ENCODE data around the gene FOXP1. TPM values are rescaled to one million over a fixed set of nuclear protein-coding genes. Genes with fewer than 3 reads are reported as not detected.

FOXP1 gene
- total RNA-seq, 1 donor, result 195 TPM

GRCh38 chr3:71486831-71487230 is 96.7 kb downstream of the FOXP1 start:
- TF ChIP-seq, protein P1, sequence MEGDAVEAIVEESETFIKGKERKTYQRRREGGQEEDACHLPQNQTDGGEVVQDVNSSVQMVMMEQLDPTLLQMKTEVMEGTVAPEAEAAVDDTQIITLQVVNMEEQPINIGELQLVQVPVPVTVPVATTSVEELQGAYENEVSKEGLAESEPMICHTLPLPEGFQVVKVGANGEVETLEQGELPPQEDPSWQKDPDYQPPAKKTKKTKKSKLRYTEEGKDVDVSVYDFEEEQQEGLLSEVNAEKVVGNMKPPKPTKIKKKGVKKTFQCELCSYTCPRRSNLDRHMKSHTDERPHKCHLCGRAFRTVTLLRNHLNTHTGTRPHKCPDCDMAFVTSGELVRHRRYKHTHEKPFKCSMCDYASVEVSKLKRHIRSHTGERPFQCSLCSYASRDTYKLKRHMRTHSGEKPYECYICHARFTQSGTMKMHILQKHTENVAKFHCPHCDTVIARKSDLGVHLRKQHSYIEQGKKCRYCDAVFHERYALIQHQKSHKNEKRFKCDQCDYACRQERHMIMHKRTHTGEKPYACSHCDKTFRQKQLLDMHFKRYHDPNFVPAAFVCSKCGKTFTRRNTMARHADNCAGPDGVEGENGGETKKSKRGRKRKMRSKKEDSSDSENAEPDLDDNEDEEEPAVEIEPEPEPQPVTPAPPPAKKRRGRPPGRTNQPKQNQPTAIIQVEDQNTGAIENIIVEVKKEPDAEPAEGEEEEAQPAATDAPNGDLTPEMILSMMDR (IDR thresholded peaks at IDR 0.05; ENCODE audit: extremely low read depth, low read depth, low read length), result no peak
- Histone ChIP-seq H3K27me3 (ENCODE audit: insufficient read depth, low read length) (no peaks in the 10 kb centered on the region), H3K4me3 (ENCODE audit: insufficient read depth, low read length) (no peak overlapping the region), H3K36me3 (ENCODE audit: insufficient read depth, low read length) (peaks cover 21% of the 10 kb centered on the region), H4K20me1 (ENCODE audit: insufficient read depth, low read length) (no peaks in the 10 kb centered on the region), H3K79me2 (ENCODE audit: insufficient read depth, low read length) (peaks cover 66% of the 10 kb centered on the region), H3K4me2 (ENCODE audit: insufficient read depth, low read length) (no peak overlapping the region), H3K27ac (ENCODE audit: low read depth, low read length) (no peak overlapping the region), H3K4me1 (ENCODE audit: insufficient read depth, low read length) (no peaks in the 10 kb centered on the region), H2AFZ (ENCODE audit: low read length) (no peak overlapping the region), H3K9me3 (ENCODE audit: low read depth, low read length) (no peaks in the 10 kb centered on the region)
- no peak for DNase-seq (ENCODE audit: insufficient read length, low spot score, missing footprints)

- Histone ChIP-seq H3K79me2 (ENCODE audit: insufficient read depth, low read length) (peaks cover 69% of the 10 kb centered on the region), H4K20me1 (ENCODE audit: insufficient read depth, low read length) (no peaks in the 10 kb centered on the region), H3K36me3 (ENCODE audit: insufficient read depth, low read length) (peaks cover 12% of the 10 kb centered on the region), H3K4me3 (ENCODE audit: insufficient read depth, low read length) (no peak overlapping the region), H2AFZ (ENCODE audit: low read length) (no peak overlapping the region), H3K9me3 (ENCODE audit: low read depth, low read length) (no peaks in the 10 kb centered on the region), H3K4me2 (ENCODE audit: insufficient read depth, low read length) (no peak overlapping the region), H3K27ac (ENCODE audit: low read depth, low read length) (no peak overlapping the region), H3K27me3 (ENCODE audit: insufficient read depth, low read length) (no peaks in the 10 kb centered on the region), H3K4me1 (ENCODE audit: insufficient read depth, low read length) (no peaks in the 10 kb centered on the region)
- TF ChIP-seq, protein P1 (IDR thresholded peaks at IDR 0.05; ENCODE audit: extremely low read depth, low read depth, low read length), result no peak
- no peak for DNase-seq (ENCODE audit: insufficient read length, low spot score, missing footprints)
Observed at GRCh38 chr3:71485896-71486295, 97.6 kb downstream of the FOXP1 start.

GRCh38 chr3:71484452-71484851 is 99.1 kb downstream of the FOXP1 start:
- no peak for DNase-seq (ENCODE audit: insufficient read length, low spot score, missing footprints)
- TF ChIP-seq, protein P1 (IDR thresholded peaks at IDR 0.05; ENCODE audit: extremely low read depth, low read depth, low read length), result no peak
- peaks cover 2% of the 10 kb centered on the region for H3K36me3 ChIP-seq (ENCODE audit: insufficient read depth, low read length)
- H3K27me3 ChIP-seq (ENCODE audit: insufficient read depth, low read length), result no peaks in the 10 kb centered on the region
- H3K27ac ChIP-seq (ENCODE audit: low read depth, low read length), result no peak overlapping the region
- no peak overlapping the region for H3K4me3 ChIP-seq (ENCODE audit: insufficient read depth, low read length)
- no peaks in the 10 kb centered on the region for H3K9me3 ChIP-seq (ENCODE audit: low read depth, low read length)
- H2AFZ ChIP-seq (ENCODE audit: low read length), result no peak overlapping the region
- H4K20me1 ChIP-seq (ENCODE audit: insufficient read depth, low read length), result peaks cover 3% of the 10 kb centered on the region
- peaks cover 76% of the 10 kb centered on the region for H3K79me2 ChIP-seq (ENCODE audit: insufficient read depth, low read length)
- no peak overlapping the region for H3K4me2 ChIP-seq (ENCODE audit: insufficient read depth, low read length)
- no peaks in the 10 kb centered on the region for H3K4me1 ChIP-seq (ENCODE audit: insufficient read depth, low read length)

DNA sequence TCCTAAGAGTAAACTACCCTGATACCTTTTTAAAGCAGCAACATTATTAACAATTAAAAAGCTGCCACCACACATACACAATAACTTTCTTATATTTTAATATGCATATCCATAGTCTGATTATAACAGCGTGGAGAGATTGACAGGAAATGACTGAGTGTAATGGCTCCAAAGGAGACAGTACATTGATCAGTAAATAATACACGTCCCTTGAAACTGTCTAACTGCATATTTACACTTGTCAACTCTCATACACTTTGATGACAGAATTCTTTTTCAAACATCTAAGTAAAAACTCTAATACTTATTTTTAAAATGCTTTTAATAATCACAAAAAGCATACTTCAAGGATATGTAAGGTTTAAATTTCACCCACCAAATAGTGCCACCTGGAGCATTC is 99.5 kb downstream of the FOXP1 start:
- Histone ChIP-seq H3K27me3 (ENCODE audit: insufficient read depth, low read length) (no peaks in the 10 kb centered on the region), H3K36me3 (ENCODE audit: insufficient read depth, low read length) (no peaks in the 10 kb centered on the region), H3K9me3 (ENCODE audit: low read depth, low read length) (no peaks in the 10 kb centered on the region), H3K4me2 (ENCODE audit: insufficient read depth, low read length) (no peak overlapping the region), H4K20me1 (ENCODE audit: insufficient read depth, low read length) (peaks cover 3% of the 10 kb centered on the region), H3K27ac (ENCODE audit: low read depth, low read length) (no peak overlapping the region), H3K4me3 (ENCODE audit: insufficient read depth, low read length) (no peak overlapping the region), H3K4me1 (ENCODE audit: insufficient read depth, low read length) (no peaks in the 10 kb centered on the region), H3K79me2 (ENCODE audit: insufficient read depth, low read length) (peaks cover 73% of the 10 kb centered on the region), H2AFZ (ENCODE audit: low read length) (no peak overlapping the region)
- TF ChIP-seq, protein P1 (IDR thresholded peaks at IDR 0.05; ENCODE audit: extremely low read depth, low read depth, low read length), result no peak
- DNase-seq (ENCODE audit: insufficient read length, low spot score, missing footprints), result no peak
